Hematopoietic multipotent progenitor cell treated with erythropoietin and hydrocortisone succinate and interleukin-3 and kit ligand, for 4 days (in vitro differentiated cells): ENCODE data around the gene SLC7A5.
A peak's percentile ranks its signal among the peaks of the same experiment; 100 is the strongest.

Experiments
- DNase-seq: peaks from one replicate; pipeline ENCODE4 v3.0.0-alpha.2; 2015

Gene SLC7A5

DNA sequence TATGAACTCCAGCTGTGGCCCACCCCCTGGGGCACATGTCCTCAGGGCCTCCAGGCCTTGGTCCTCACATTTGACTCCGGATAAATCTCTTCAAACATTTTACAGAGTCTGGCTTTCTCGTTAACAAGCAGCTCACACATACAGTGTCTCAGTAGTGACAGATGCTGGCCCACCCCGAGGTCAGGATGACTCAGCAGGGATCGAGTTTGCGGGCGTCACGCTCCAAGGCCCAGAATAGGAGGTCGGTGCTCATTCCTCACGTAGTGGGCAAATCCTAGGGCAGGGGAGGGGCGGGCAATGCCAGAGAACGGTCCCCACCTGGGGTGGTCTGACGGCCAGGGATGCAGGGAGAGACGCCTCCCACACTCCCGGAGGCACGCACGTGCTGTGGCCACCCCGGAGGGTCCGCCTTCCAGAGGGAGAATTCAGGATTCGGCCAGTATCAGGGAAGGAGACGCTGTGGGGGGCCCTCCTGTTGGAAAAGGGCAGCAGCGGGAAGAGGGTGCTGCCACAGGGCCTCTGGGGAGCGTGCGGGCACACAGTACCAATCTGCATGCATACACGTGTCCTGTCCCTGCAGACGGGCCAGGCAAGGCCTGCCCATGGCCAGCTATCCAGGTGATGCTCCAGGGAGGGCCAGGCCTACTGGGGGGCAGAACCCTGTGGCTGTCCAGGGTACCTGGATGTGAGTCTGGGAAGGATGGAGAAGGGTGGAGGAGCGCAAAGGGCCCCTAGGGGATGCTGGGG is 8.6 kb downstream of the SLC7A5 start:
- DNase-seq: peak; percentile 71

DNA sequence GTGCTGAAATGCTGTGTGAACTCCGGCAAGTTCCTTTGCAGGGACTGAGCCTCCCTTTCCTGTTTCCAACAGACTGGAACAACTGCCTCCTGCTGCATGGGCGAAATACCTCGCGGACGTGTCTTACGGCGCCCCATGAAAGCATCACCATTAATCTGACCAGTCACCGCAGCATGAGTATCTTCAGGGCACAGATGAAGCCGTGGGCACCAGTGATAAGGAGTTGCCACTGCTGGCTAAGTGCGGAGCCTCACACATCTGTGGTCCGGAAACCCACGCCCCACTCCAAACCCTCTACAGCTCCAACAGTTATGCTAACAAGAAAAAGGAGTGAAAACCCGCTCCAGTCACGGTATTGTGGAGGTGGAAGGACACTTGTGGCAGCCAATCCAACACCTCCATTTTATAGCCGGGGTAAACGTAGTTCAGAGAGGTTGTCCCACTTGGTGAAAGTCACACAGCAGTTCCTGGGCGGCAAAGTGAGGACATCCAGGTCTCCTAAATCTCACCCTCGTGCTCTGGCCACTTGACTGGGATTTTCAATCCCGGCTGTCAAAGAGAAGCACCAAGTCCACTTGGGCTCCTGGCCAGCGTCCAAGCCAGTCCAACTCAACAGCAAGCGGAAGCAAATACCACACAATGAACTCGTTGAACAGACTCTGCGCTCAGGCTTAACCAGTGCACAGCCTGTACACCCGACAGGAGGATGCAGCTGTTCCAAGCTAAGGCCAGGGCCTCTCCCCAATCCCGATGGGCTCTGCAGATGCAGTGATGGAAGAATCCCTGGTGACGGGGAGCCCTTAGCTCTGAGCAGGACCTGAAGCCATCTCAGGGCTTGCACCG is 10.9 kb downstream of the SLC7A5 start:
- DNase-seq: peak; percentile 95

DNA sequence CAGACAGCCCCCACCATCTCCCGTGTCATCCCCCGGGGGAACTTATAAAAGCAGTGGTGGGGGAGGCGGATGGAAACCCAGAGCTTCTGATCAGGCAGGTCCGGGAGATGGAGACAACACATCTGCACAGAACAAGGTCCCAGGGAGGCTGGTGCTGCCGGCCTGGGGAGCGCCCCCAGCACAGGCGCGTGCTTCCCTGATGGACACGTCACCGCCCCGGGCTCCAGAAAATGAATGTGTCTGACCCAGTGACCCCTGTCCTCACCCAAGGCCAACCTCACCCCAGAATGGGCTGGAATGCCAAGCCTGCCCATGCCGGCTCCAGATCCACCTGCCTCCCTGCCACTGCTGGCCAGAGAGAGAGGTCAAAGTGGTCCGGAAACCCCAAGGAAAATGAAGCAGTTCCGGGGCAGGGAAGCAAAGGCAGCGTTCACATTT is 12.5 kb downstream of the SLC7A5 start:
- no peak for DNase-seq

GRCh38 chr16:87855852-87856715 is 13.2 kb downstream of the SLC7A5 start:
- peak; percentile 76 for DNase-seq

GRCh38 chr16:87854907-87855683 is 14.2 kb downstream of the SLC7A5 start:
- DNase-seq: no peak

GRCh38 chr16:87854053-87854906 is 15.0 kb downstream of the SLC7A5 start:
- peak; percentile 96 for DNase-seq

- peak; percentile 97 for DNase-seq
These were observed 15.8 kb downstream of the SLC7A5 start for GRCh38 chr16:87853411-87854052.

GRCh38 chr16:87851601-87852000 is 17.7 kb downstream of the SLC7A5 start:
- no peak for DNase-seq

DNA sequence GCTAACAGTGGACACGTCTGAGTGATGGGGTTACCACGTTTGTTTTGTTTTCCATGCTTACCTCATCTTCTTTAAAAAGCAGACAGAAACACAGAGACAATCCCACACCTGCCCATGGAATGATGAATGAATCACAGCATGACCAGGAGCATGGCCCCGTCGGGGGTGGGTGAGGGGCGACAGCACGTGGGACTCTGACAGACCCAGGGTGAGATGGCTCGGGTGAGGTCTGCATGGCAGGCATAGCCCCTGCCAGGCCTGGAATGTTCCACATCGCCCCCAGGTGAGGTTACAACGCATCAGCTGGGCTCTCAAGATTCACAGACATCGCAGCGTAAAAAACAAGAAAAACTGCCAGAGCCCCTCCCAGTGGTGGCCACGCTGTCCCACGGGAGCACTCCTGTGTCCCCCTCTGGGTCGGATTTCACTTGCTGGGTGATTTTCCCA is 18.1 kb downstream of the SLC7A5 start:
- DNase-seq: no peak

DNA sequence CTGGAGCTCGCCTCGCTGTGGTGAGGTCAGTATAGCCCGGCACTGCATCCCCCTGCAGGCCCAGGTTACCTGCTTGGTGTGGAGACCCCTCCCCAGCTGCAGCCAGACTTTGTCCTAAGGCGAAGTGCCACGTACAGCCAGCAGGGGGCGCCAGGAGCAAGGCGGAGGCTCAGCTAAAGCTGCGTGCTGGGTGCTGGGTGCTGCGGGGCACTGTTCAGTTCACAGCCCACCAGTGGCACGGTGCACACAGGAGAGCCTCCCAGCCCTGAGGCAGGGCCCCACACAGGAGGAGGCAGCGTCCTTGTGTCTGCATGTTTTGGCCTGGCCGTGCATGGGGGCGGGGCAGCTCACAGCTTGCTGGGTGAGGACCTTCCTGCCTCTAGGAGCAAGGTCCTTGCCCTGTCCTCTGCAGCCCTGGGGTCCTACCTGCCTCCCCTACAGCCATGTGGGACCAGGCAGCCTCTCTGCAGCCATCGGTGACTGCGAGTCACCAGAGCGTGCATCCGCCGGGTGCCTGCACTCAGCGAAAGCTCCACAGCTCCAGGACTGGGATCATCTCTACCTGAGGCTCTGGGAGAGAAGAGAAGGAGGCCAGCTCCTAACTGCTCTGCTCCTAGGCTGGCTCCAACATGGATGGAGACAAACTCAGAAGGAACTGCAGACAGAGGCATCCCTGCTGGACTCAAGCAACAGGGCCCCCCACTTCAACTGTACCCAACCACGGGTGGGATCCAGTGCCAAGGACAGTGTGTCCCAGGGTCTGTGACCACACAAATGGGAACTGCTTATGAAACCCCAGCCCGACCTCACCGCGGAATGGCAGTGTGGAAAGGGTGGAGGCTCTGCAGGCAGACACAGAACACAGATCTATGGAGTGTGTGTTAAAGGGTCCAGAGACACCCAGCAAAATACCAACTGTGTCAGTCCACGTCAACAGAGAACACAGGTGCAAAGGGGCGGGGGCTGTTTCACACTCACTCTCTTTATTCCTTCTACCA is 19.0 kb downstream of the SLC7A5 start:
- DNase-seq: peak; percentile 82

DNA sequence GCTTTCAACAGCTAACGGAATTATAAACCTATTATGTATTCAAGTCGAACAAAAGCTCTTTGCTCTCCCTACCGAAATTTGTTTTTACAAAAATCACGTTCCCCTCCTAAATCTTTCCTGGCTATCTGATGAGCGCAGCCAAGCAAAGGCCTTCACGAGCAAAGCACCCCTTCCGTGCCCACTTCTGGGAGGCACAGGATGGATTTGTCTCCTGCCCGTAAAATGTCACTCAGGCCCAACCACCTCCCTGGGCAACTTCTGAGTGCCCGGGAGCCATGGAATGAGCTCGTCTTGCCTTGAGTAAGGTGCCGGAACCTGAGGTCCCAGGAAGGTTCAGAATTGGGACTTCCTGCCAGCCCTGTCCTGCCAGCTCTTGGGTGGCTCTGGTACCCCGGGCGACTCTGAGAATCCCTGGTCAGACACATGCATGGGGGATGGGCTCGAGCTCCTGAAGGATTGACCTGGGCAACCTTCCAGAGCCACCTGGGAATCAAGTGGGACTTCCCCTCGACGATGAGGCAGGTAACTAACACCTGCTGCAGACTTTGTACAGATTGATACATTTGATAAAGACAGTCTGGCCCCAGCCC is 19.8 kb downstream of the SLC7A5 start:
- DNase-seq: no peak

GRCh38 chr16:87848676-87849345 is 20.5 kb downstream of the SLC7A5 start:
- DNase-seq: no peak

- DNase-seq: no peak
These were observed 21.3 kb downstream of the SLC7A5 start for GRCh38 chr16:87847785-87848675.

DNA sequence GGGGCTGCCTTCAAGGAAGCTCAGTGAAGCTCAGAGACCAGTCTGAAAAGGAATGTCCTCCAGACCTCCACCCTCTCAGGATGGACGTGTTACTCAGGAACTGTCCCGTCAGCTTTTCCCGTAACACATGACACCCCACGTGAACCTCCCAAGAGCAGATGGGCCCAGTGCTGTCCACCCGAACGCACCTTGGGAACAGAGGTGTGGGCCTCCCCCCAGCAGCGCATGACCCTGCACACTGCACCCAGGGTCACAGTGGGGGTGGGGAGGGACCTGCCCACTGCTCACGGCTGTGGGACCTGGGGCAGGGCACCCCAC is 21.9 kb downstream of the SLC7A5 start:
- DNase-seq: no peak

DNA sequence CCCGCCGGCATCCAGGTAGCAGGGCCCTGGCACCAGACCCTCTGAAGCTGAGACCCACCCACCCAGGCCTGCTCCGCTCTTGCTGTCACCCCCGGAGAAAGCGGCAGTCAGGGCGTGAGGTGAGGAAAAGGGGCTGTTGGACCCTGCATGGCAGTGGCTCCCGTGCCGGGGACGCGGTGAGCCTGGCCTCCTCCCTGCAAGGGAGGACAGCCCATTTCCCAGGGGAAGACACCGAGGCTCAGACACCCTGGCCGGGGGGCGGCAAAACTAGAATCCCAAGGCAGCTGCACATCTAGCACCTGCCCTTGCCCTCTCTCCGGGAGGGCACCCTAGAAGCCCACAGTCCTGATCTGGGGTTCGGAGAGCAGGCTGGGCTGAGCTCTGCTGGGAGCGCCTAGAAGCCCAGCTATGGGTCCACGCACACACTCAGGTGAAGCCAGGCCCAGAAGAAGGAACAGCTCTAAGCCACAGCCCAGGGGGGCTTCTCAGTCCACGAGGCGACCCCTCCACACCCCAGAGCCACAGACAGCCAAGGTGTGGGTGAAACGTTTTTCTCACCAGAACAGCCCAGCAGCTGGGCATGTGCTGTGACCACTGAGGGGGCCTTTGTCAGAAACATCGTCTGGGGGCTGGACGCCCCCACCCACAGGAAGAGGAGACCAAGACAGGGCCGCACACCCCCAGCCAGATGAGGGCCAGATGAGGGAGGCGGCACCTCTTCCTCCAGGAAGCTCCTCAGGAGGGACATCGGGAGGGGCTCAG is 22.4 kb downstream of the SLC7A5 start:
- DNase-seq: no peak

- DNase-seq: no peak
These were observed 23.3 kb downstream of the SLC7A5 start for GRCh38 chr16:87845807-87846619.
